GM04504 (cell line): ENCODE results near the gene CEP170.
A peak's percentile ranks its signal among the peaks of the same experiment; 100 is the strongest.
"Not testable (repeated sequence)": the region's sequence is repeated elsewhere in the genome, so short reads cannot be mapped to it uniquely, and the experiment has no call there.

Experiments
- DNase-seq: peaks from one replicate; pipeline ENCODE4 v3.0.0-alpha.2; 2012; ENCODE audit warnings: low read depth

CEP170 gene

DNA sequence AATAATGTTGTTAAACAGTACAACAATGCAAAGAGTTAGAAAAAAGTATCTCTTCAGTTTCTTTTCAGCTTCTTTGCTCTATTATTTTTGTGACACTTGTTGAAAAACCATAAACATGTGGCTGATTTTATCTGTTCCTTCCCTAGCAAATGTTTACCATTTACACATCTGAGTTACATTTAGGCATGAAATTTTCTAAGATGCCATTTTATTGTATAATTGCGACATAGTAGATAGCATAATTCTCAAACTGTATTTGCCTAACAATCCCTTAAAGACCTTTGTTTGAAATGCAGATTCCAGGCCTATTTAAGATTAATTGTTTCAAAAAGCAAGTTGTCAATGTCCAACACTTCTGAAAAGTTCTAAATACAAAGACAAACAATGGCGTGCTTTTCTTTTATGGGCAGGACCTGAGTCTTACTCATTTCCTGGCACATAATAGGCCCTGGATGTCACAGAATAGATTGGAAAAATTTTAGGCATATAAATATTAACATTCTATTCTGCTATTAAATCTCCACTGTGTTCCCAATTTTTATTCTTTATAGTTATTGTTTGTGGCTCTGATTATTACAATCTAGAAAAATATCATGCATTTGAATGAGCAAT is 81.2 kb downstream of the CEP170 start:
- peak; percentile 36 for DNase-seq

DNA sequence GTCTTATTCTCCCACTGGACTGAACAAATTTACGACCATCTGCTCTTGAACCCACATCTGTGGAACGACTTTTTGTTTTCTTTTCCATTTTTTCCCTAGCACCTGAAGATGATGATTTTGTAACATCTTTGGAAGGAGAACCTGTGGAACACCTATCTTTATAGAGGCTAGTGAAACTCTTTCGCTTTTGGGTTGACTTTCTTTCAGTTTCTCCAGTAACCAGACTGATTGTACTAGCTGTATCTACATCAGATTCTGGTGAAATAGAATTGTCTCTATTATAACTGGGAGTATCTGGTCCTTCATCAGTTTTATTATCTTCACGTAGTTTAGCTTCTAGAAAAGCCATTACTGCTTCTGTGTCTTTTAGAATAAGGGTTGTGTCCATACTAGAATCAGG is 90.2 kb downstream of the CEP170 start:
- not testable (repeated sequence) for DNase-seq

DNA sequence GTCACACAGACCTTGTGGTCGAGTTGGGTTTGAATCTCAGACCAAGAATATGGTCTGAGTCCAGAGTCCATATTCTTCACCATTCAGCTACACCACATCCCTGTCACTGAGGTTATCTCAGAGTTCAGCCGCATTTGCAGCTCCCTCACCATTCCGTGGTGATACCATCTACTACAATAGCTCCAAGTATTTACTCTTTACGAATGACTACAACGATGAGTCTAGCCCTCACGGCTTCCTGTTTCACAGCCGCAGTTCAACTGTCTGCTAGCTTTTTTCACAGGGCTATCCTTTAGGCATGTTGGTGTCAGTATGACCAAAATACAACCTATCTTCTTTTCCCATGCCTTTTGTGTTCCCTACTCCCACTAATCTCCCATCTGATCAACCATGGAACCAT is 104.2 kb downstream of the CEP170 start:
- DNase-seq: not testable (repeated sequence)

DNA sequence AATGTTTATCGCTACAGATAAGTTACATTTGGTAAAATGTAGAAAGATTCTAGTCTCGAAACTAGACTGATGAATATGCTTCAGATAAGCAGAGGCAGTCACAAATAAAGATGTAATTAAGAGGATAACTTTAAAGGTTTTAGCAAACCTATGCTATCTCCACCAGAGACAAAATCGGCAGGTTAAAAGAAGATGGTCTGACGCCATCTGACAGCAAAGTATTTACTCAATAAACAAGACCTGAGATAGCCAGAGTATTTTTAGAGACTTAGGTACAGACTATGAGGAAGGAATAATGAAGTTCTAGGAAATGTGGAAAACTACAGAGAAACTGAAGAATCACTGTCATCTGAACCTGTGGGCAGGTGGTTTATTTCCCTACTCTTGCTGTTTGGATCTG is 106.0 kb downstream of the CEP170 start:
- DNase-seq: not testable (repeated sequence)

DNA sequence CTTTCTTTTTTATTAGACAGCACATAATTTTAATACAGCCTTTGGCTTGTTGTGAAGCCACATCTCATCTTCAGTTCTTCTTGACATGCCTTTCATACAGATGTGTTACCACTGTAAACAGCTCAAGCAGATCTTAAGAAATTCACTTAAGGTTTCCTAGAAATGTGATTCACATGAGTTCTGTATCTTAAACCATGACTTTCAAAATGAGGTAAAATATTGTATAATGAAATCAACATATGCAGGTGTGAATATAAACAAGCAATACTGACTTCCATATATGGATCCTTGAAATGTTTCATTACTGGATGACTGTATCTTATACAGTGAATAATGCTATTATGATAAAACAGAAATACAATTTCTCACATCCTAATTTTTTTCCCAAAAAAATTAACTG is 107.7 kb downstream of the CEP170 start:
- not testable (repeated sequence) for DNase-seq

DNA sequence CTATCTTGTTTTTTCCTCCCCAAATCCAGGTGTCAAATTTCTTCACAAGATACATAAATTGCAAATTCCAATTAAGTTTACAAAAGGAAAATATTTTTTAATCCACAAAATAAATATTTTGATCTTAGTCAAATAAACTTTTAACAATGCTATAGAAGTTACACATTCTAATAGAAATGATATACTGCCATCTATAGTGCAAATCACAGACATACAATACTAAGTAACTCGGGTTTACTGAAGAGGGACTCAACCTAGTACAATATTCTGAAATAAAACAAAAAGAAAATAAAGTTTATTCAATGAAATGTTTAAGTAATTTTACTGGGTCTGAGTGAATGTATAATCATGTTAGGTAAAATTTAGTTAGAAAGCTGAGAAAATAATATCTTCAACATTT is 114.6 kb downstream of the CEP170 start:
- not testable (repeated sequence) for DNase-seq

DNA sequence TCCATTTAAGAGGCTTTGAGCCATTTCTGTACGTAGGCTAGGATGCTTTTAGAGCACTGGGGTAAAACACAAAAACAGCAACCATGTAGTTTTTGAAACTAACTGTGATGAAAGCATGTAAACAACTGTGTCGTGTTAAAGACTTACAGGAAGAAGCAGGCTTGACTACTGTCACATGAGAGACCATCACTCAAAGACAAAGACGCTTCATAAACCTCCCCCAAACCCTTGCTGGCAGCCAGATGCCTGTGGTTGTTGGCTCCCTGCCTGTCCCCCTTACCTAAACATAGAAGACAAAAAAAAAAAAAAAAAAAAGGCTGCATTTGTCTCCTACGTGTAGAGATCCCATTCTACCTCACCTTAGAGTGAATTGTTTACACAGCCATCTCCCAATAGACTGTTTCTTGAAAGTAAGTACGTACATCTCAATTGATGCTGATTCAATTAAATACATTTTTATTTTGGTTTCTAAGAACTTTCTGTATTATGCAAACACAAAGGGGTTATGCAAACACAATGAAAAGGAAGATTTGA is 132.1 kb downstream of the CEP170 start:
- DNase-seq: not testable (repeated sequence)

DNA sequence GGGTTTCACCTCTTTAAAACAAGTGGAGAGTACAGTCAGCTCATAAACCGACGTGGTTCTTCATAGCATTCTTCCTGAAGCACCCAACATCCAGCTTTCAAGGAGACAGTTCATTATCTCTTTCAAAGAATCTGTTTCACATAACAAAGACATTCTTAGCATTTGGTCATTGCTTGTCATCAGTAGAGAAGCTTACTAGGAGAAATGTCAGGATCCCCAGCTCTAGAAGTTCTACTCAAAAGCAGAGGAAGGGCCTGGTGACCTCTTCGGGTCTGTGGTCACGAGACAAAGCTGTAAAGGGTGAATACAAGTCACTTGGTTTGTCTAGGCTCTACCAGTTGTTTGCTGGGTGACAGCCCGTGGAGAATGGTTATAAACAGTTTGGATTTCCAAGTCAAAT is 133.1 kb downstream of the CEP170 start:
- not testable (repeated sequence) for DNase-seq

DNA sequence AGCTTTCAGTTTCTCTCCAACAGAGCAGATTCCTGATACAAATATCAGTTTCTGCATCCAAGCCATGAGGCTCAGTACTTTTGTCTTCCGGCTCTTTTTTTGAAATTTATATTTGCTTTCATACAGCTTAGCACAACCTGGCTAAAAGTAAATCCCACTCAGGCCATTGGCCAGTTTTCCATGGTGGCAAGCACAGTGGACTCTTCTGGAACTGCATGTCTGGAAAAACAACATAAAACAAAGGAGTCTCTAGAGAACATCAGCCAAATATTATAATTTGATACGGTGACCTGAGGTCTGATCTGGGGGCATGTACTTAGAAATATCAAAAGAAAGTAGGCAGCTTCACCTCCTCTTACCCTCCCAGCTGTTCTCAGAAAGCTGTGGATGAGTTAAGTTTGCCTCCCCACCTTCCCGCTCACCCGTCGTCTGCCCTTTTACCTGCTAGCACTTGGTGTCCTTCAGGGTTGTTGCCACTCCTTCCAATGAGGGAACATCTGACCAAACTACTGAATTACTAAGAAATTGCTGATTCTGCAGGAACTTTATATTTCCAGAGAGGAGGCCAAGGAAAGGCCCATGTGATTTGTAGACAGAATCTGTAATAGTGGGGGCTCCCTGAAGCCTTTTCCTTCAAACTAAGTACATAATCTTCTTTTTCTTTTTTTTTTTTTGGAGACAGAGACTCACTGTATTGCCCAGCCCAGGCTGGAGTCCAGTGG is 136.3 kb downstream of the CEP170 start:
- DNase-seq: not testable (repeated sequence)

DNA sequence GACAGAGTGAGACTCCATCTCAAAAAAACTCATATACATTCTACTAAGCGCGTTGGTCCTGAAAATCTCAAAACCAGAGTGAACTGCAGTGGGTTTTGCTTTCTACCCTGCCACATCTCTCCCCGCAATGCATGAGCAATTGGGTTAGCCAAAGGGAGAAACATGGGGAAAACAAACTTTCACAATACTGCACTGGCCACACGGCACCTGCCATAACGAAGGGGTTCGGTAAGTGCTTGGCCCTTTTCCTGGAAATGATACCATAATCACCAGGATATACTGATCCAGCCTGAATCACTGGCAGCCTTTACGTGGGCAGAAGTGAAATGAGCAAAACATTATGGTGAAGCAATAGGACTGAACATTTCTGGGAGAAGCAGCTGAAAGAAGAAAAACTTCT is 138.9 kb downstream of the CEP170 start:
- DNase-seq: not testable (repeated sequence)

DNA sequence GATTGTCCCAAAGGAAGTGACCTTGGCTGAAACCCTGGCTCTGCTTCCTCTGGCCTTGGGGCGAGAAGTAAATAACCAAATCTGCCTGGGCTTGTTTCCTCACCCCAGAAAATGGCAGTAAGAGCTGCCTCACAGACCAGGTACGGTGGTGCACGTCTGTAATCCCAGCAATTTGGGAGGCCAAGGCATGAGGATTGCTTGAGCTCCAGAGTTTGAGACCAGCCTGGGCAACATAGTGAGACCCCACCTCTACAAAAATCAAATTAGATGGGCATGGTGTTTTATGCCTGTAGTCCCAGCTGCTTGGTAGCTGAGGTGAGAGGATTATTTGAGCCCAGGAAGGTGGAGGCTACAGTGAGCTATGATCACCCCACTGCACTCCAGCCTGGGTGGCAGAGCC is 140.3 kb downstream of the CEP170 start:
- not testable (repeated sequence) for DNase-seq

DNA sequence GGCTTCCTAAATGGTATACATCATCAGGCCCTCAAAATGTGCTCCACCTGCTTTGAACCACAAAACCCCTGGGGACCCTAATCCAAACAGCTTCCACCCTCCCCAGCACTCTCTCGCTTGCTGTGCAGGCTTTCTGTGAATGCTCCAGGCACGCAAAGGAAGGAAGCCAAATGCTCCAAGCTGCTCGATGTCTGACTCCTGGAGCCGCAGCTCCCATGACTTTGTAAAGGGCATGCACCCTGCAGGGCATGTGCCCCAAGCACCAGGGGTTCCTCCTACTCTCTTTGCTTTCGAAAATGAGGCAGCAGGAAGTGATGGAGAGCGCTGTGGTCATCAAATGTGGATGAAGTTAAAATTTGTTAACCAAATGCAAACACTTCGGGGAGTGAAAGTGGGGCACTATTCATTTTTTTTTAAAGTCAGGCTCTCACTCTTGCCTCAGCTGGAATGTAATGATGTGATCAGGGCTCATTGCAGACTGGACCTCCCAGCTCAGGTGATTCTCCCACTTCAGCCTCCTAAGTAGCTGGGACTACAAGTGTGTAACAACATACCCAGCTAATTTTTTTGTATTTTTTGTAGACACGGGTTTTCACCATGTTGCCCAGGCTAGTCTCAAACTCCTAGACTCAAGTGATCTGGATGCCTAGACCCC is 140.9 kb downstream of the CEP170 start:
- peak; percentile 16 for DNase-seq

DNA sequence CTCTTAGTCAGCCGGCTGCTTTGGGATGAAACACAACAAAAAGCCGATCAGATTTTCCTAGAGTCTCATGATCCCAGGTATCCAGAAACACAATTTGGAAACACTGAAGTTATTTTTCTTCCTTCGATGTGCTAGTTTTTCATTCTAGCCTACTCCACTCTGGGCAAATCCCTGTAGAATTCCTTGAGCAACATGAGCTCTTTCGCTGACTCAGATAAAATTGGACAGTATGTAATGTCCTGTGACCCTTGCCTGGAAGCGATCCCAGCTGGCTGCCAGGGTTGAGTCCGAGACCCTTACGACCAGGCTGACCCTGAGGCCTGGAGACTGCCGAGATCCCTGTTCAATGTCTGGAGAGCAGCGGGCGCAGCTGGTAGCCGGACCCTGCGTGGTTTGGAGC is 147.9 kb downstream of the CEP170 start:
- DNase-seq: not testable (repeated sequence)

DNA sequence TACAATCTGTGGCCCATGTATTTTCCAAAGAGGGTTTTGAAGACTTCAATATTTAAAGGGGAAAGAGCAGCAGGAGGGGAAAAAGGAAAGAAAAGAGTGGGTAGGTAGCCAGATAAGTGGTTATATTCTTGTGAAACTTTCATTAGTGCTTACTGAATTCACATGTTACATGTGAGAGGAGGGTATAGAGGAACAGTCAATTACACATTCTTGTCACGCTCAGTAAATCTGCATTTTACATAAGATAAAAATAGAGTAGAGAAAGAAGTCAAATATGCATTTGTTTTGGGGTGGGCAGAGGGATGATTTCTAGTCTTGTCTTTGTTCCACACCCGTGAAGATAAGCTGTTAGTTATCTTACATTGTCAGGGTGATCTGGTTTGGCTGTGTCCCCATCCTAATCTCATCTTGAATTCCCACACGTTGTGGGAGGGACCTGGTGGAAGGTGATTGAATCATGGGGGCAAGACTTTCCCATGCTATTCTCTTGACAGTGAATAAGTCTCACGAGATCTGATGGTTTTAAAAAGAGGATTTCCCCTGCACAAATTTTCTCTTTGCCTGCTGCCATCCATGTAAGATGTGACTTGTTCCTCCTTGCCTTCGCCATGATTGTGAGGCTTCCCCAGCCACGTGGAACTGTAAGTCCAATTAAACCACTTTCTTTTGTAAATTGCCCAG is 149.3 kb downstream of the CEP170 start:
- DNase-seq: not testable (repeated sequence)

DNA sequence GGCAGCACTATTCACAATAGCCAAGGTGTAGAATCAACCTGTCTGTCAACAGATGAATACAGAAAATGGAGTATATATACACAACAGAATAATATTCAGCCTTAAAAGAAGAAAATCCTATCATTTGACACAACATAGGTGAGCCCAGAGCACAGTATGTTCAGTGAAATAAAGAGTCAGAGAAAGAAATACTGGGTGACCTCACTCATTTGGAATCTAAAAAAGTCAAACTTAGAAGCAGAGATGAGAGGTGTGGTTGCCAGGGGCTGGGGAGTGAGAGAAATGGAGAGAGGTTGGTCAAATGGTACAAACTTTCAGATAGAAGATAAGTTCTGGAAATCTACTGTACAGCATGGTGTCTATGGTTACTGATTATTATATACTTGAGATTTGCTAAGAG is 150.0 kb downstream of the CEP170 start:
- not testable (repeated sequence) for DNase-seq

DNA sequence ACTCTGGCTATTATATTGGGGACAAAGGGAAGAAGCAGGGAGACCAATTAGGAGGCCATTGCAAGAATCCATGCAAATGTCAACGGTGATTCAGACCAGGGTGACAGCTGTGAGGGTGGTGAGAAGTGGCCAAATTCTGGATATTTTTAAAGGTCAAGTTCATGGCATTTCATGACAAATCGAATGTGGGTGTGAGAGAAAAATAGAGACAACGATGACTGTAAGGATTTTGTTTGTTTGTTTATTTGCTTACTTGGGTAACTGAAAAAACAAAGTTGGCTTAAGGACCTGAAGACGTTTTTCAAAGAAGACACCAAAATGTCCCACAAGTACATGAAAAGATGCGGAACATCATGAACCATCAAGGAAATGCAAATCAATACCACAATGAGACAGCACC is 150.6 kb downstream of the CEP170 start:
- not testable (repeated sequence) for DNase-seq

DNA sequence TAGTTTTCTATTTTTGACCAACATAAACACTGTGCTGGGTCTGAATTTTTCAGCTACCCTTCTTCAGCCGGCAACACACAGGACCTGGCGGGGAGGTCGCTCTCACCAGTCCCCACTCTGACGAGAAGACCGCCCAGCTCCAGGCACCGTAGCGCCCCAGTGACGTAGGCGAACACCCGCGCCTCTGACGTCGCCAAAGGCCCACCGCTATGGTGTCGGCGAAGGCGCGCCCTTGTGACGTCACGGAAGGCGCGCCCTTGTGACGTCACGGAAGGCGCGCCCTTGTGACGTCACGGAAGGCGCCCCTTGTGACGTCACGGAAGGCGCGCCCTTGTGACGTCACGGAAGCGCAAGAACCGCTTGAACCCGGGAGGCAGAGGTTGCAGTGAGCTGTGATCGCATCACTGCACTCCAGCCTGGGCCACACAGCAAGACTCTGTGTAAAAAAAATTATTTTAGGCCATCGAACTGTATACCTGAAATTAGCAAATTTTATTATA is 153.5 kb downstream of the CEP170 start:
- not testable (repeated sequence) for DNase-seq

DNA sequence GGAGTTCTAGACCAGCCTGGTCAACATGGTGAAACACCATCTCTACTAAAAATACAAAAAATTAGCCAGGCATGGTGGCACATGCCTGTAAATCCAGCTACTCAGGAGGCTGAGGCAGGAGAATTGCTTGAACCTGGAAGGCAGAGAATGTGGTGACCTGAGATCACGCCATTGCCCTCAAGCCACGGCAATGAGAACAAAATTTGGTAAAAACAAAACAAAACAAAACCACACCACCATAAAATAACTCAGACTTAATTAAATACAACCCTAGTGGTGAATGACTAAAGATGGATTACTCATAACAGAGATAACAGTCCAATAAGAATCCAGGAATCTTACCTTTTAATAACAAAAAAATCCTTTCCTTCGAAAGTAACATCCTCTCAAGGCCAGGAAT is 167.7 kb downstream of the CEP170 start:
- DNase-seq: not testable (repeated sequence)
